ENCODE measurements around the gene ARPC4. TPM values are rescaled to one million over a fixed set of nuclear protein-coding genes. Genes with fewer than 3 reads are reported as not detected.
"Not testable (repeated sequence)": the region's sequence is repeated elsewhere in the genome, so short reads cannot be mapped to it uniquely, and the experiment has no call there.

Gene ARPC4
- total RNA-seq, 4 donors from 2014 or later, result 111 to 165 (median 135) TPM

DNA sequence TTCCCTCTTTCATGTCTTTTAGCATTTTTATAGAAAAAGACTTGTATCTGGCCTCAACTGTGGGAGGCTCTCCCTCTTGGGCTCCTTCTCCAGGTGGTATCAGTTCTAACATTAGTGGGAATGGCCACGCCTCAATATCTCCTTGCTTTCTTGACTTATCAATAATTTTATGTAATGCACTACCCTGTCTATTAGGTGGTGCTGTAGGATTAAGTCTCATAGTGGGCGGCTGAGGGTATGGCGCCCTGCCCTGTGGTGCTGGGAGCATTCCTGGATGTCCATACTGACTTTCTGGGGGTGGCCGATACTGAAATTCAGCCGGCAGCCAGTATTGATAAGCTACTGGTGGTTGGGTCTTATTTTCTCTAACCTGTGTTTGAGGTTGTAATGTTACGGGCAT is 59.6 kb downstream of the ARPC4 start:
- peaks cover 0 to 9% (median 0%) of the 10 kb centered on the region in 4 donors for H3K4me1 ChIP-seq
- no peak for TF ChIP-seq POLR2A (IDR thresholded peaks at IDR 0.05)
- TF ChIP-seq, protein P1, sequence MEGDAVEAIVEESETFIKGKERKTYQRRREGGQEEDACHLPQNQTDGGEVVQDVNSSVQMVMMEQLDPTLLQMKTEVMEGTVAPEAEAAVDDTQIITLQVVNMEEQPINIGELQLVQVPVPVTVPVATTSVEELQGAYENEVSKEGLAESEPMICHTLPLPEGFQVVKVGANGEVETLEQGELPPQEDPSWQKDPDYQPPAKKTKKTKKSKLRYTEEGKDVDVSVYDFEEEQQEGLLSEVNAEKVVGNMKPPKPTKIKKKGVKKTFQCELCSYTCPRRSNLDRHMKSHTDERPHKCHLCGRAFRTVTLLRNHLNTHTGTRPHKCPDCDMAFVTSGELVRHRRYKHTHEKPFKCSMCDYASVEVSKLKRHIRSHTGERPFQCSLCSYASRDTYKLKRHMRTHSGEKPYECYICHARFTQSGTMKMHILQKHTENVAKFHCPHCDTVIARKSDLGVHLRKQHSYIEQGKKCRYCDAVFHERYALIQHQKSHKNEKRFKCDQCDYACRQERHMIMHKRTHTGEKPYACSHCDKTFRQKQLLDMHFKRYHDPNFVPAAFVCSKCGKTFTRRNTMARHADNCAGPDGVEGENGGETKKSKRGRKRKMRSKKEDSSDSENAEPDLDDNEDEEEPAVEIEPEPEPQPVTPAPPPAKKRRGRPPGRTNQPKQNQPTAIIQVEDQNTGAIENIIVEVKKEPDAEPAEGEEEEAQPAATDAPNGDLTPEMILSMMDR (IDR thresholded peaks at IDR 0.05), result no peak
- H3K9me3 ChIP-seq, result no peaks in the 10 kb centered on the region
- DNase-seq, result no peak
- H3K27ac ChIP-seq, result no peak overlapping the region
- H3K27me3 ChIP-seq, result no peaks in the 10 kb centered on the region
- no peak overlapping the region for H3K4me3 ChIP-seq
- H3K36me3 ChIP-seq, result no peaks in the 10 kb centered on the region

DNA sequence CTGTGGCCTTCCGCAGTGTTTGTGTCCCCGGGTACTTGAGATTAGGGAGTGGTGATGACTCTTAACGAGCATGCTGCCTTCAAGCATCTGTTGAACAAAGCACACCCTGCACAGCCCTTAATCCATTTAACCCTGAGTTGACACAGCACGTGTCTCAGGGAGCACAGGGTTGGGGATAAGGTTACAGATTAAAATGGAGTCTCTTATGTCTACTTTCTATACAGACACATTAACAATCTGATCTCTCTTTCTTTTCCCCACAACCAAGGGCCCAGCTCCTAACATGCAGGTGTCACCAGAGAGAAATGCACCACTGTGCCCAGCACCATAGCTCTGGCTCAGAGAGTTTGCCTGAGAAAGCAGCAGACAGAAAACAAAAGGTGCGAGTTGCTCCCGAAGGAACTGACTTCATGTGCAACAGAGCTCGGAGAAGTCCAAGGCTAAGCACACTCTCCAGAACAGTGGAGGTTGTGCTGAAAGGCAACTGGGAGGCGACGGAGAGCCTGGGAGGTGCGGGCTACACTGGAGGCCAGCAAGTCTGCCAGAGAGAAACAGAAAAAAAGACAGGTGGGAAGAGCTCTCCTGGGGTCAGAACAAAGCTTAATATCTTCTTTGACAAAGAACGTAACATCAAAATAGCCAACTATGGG is 61.5 kb downstream of the ARPC4 start:
- not testable (repeated sequence) for H3K4me3 ChIP-seq, DNase-seq, H3K4me1 ChIP-seq, H3K27me3 ChIP-seq, H3K27ac ChIP-seq, H3K9me3 ChIP-seq, H3K36me3 ChIP-seq

DNA sequence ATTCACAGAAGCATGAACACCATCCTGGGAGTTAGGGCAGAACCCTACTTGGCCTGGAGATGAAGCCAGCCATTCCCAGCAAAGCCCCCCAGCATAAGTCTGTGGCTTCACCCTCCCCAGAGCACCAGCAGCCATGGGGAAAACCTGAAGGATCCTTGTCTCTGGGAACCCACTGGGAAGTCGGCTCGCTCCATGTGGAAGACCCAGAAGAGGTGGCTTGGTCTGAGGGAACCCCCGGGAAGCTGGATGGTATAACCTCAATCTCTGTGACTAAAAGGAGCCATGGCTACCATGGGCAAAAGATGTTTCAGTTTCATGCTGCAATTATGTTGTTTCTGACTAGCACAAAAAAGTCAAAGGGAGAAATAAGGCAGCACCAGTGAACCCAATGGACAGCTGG is 62.7 kb downstream of the ARPC4 start:
- no peak for TF ChIP-seq POLR2A (IDR thresholded peaks at IDR 0.05)
- TF ChIP-seq, protein P1 (IDR thresholded peaks at IDR 0.05), result no peak
- H3K4me3 ChIP-seq, result no peak overlapping the region

More for the DNA sequence above, 62.7 kb downstream of the ARPC4 start:
- no peaks in the 10 kb centered on the region for H3K27me3 ChIP-seq
- DNase-seq, result no peak
- peaks cover 0 to 9% (median 0%) of the 10 kb centered on the region in 4 donors for H3K4me1 ChIP-seq
- H3K27ac ChIP-seq, result no peak overlapping the region
- H3K9me3 ChIP-seq, result no peaks in the 10 kb centered on the region
- no peaks in the 10 kb centered on the region for H3K36me3 ChIP-seq

Other genes with a start within 250 kb of the ARPC4 start
- gene LHFPL4, start 239.3 kb upstream of the ARPC4 start, total RNA-seq, result under 1 TPM in 1 of 4 donors, not detected in 3; 0.54 TPM
- gene MTMR14, start 143.6 kb upstream of the ARPC4 start, total RNA-seq, result 10 to 100 TPM; 37.1 to 41.7 (median 38.3) TPM
- not detected for gene CPNE9, start 89.2 kb upstream of the ARPC4 start, total RNA-seq
- gene BRPF1, start 61.3 kb upstream of the ARPC4 start, total RNA-seq, result 10 to 100 TPM; 16.8 to 43.7 (median 25.6) TPM
- 100 to 1,000 TPM in 1 of 4 donors, 10 to 100 TPM in 3; 51.2 to 163 (median 74.1) TPM for gene OGG1, start 43.1 kb upstream of the ARPC4 start, total RNA-seq
- 10 to 100 TPM in 2 of 4 donors, 1 to 10 TPM in 2; 5.6 to 51.2 (median 10.4) TPM for gene CAMK1, start 23.1 kb upstream of the ARPC4 start, total RNA-seq
- 10 to 100 TPM; 38.0 to 63.6 (median 55.7) TPM for gene TADA3, start 609 bp upstream of the ARPC4 start, total RNA-seq
- gene TTLL3, start 17.2 kb downstream of the ARPC4 start, total RNA-seq, result 100 to 1,000 TPM in 3 of 4 donors, 10 to 100 TPM in 1; 42.4 to 594 (median 143) TPM
- 10 to 100 TPM; 29.7 to 43.1 (median 38.5) TPM for gene RPUSD3, start 50.9 kb downstream of the ARPC4 start, total RNA-seq
- 100 to 1,000 TPM in 3 of 4 donors, 10 to 100 TPM in 1; 27.2 to 510 (median 253) TPM for gene CIDEC, start 87.2 kb downstream of the ARPC4 start, total RNA-seq
- gene JAGN1, start 97.5 kb downstream of the ARPC4 start, total RNA-seq, result 10 to 100 TPM; 23.9 to 46.5 (median 41.9) TPM
- gene IL17RE, start 109.8 kb downstream of the ARPC4 start, total RNA-seq, result 100 to 1,000 TPM in 2 of 4 donors, 10 to 100 TPM in 2; 11.6 to 160 (median 109) TPM
- gene IL17RC, start 124.0 kb downstream of the ARPC4 start, total RNA-seq, result 100 to 1,000 TPM in 3 of 4 donors, 10 to 100 TPM in 1; 22.3 to 125 (median 123) TPM
- 10 to 100 TPM; 21.9 to 45.6 (median 34.4) TPM for gene CRELD1, start 140.8 kb downstream of the ARPC4 start, total RNA-seq
- gene PRRT3, start 159.3 kb downstream of the ARPC4 start, total RNA-seq, result 10 to 100 TPM in 1 of 4 donors, 1 to 10 TPM in 3; 1.9 to 13.2 (median 3.6) TPM
- 10 to 100 TPM; 23.9 to 42.2 (median 32.8) TPM for gene EMC3, start 193.8 kb downstream of the ARPC4 start, total RNA-seq
- gene FANCD2, start 233.4 kb downstream of the ARPC4 start, total RNA-seq, result 10 to 100 TPM in 1 of 4 donors, 1 to 10 TPM in 3; 4.6 to 38.0 (median 7.7) TPM

Data from Peyer's patch (tissue), 4 donors.